ENCODE measurements around the gene ALKBH6. TPM values are rescaled to one million over a fixed set of nuclear protein-coding genes. Genes with fewer than 3 reads are reported as not detected.

The ALKBH6 gene
- total and polyA plus RNA-seq, 9 of the 15 experiments (the other 6 are each of a cell fraction or from before 2014, with no cell fraction given): 0.67 to 62.0 (median 34.5) TPM

DNA sequence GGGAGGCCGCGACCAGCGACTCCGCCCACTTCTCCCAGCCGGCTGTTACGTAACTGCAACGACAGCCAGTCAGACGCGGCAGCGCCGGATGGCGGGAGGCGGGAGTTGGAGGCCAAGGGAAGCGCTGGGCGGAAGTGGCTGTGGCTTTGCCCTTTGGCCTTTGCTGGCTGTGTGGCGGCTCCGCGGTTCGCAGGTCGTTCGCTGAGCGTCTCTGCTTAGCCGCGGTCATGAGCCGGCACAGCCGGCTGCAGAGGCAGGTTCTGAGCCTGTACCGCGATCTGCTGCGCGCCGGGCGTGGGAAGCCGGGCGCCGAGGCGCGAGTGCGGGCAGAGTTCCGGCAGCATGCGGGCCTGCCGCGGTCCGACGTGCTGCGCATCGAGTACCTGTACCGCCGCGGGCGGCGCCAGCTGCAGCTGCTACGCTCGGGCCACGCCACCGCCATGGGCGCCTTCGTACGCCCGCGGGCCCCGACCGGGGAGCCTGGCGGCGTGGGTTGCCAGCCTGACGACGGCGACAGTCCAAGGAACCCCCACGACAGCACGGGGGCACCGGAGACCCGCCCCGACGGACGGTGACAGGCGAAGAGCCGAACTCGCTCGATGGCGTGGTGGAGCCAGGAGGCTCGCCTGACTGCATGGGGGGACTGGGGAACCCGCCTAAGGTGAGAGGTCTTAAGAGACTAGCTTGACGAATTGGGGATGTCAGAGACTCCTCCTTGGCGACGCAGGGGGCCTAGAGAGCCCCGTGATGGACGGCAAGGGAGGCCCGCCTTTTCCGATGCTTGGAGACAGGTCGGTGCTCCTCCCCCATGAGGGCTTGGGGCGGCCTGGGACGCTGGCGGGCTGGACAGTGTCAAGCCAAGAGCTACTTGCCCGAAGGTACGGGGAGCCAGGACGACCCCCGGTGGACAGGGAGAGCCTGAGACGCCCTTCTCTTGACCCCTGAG lies 18.7 kb downstream of the ALKBH6 start, which contains the start of gene SDHAF1 (continued):
- TF ChIP-seq, protein P1, sequence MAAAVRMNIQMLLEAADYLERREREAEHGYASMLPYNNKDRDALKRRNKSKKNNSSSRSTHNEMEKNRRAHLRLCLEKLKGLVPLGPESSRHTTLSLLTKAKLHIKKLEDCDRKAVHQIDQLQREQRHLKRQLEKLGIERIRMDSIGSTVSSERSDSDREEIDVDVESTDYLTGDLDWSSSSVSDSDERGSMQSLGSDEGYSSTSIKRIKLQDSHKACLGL (CRISPR knock-in tag; IDR thresholded peaks at IDR 0.05; ENCODE audit: borderline replicate concordance, poor library complexity, severe bottlenecking): no peak
- peak; percentile 84 for TF ChIP-seq CTBP1 (IDR thresholded peaks at IDR 0.05; ENCODE audit: borderline replicate concordance)
- peak; percentile 96 for TF ChIP-seq NR2C1 (IDR thresholded peaks at IDR 0.05)
- peak; percentile 97 for TF ChIP-seq NR2C1 (tag; IDR thresholded peaks at IDR 0.05)
- TF ChIP-seq, protein P2, sequence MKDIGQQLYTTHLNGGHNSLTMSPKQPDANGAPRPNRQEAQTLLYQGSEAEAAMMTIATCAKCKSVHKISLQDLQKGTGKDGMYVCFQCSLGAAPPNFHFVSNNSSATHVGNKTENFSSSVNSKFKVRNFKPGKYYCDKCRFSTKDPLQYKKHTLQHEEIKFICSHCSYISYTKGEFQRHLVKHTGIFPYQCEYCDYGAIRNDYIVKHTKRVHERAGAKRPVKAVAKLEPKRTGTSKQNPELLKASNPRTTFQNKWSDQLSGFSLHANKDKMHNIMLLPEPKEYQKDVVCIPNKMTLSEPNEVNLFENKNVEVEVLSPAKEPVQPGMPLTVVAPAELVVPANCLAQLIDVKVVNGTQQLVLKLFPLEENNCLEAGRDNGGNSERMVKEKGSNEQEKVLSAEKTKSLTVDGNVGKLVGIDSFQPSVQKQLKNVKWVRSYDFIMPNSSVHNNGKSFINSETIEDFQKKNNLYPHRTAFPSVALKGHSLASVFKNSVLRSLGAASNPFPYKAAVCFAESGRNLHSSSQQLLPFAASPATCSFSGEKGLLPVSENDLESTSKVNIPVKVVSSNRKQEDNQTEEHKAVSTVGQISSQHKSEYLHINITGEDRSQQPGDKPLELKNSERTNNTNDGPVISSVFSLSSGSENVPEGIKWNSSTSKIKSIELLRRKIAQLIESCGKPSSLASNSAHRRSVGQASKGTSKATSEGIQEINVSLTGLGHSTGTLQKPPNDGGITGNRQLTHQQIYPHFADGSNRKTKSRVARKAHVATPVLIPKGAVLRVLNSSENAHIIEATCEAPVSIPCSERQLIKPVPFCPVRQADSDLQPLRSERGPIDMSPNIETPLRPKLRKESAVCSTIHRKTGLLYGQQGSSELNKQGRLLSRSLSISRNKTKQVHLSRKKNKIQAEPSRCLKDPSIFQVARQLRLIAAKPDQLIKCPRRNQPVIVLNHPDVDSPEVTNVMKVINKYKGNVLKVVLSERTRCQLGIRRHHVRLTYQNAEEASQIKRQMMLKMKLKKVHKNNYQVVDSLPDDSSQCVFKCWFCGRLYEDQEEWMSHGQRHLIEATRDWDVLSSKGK (CRISPR knock-in tag; IDR thresholded peaks at IDR 0.05): no peak
- TF ChIP-seq NONO (IDR thresholded peaks at IDR 0.05; ENCODE audit: low read depth in 2 of 2, low read length in 1 of 2): peak in 1 of 2 experiments; percentile 76; a peak in 2 of 4 replicates
- 0 out of 2 replicates have a peak, but pooled peaks have one; percentile 14 for TF ChIP-seq ZBTB7A (IDR thresholded peaks at IDR 0.05; ENCODE audit: borderline replicate concordance, control insufficient read depth, low read depth, low read length)
- TF ChIP-seq CBX3 (IDR thresholded peaks at IDR 0.05; ENCODE audit: borderline replicate concordance in 1 of 2, low read length in 2 of 2): peak in 1 of 2 experiments; percentile 35; a peak in 1 of 3 replicates
- peak; percentile 81 for TF ChIP-seq FIP1L1 (IDR thresholded peaks at IDR 0.05; ENCODE audit: low read depth, low read length, poor library complexity, severe bottlenecking)
- TF ChIP-seq, protein P3, sequence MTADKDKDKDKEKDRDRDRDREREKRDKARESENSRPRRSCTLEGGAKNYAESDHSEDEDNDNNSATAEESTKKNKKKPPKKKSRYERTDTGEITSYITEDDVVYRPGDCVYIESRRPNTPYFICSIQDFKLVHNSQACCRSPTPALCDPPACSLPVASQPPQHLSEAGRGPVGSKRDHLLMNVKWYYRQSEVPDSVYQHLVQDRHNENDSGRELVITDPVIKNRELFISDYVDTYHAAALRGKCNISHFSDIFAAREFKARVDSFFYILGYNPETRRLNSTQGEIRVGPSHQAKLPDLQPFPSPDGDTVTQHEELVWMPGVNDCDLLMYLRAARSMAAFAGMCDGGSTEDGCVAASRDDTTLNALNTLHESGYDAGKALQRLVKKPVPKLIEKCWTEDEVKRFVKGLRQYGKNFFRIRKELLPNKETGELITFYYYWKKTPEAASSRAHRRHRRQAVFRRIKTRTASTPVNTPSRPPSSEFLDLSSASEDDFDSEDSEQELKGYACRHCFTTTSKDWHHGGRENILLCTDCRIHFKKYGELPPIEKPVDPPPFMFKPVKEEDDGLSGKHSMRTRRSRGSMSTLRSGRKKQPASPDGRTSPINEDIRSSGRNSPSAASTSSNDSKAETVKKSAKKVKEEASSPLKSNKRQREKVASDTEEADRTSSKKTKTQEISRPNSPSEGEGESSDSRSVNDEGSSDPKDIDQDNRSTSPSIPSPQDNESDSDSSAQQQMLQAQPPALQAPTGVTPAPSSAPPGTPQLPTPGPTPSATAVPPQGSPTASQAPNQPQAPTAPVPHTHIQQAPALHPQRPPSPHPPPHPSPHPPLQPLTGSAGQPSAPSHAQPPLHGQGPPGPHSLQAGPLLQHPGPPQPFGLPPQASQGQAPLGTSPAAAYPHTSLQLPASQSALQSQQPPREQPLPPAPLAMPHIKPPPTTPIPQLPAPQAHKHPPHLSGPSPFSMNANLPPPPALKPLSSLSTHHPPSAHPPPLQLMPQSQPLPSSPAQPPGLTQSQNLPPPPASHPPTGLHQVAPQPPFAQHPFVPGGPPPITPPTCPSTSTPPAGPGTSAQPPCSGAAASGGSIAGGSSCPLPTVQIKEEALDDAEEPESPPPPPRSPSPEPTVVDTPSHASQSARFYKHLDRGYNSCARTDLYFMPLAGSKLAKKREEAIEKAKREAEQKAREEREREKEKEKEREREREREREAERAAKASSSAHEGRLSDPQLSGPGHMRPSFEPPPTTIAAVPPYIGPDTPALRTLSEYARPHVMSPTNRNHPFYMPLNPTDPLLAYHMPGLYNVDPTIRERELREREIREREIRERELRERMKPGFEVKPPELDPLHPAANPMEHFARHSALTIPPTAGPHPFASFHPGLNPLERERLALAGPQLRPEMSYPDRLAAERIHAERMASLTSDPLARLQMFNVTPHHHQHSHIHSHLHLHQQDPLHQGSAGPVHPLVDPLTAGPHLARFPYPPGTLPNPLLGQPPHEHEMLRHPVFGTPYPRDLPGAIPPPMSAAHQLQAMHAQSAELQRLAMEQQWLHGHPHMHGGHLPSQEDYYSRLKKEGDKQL (CRISPR knock-in tag; IDR thresholded peaks at IDR 0.05; ENCODE audit: borderline replicate concordance): no peak
- TF ChIP-seq NCOA2 (IDR thresholded peaks at IDR 0.05; ENCODE audit: partially characterized antibody in 2 of 2): no peak
- TF ChIP-seq SP2 (IDR thresholded peaks at IDR 0.05; ENCODE audit: extremely low read depth, low read depth, low read length, poor library complexity, severe bottlenecking): peak; percentile 58

Measured in K562 (cell line).